Measurements from ENCODE around the gene PGF. TPM values are rescaled to one million over a fixed set of nuclear protein-coding genes. Genes with fewer than 3 reads are reported as not detected.
"Not testable (repeated sequence)": the region's sequence is repeated elsewhere in the genome, so short reads cannot be mapped to it uniquely, and the experiment has no call there.

Gene PGF
- total RNA-seq, result 6.3 TPM

GRCh38 chr14:74955229-74956026, at the start of gene PGF:
PGF (minus strand) TSS chr14:74955597; CDS start chr14:74955242, 355 bp downstream.
- no peak for DNase-seq

- no peak for DNase-seq
These were observed 48.0 kb upstream of the PGF start for GRCh38 chr14:75003250-75004027.

- DNase-seq, result peak; percentile 96
These were observed 47.2 kb upstream of the PGF start, which contains the start of gene EIF2B2 for GRCh38 chr14:75002392-75003249. EIF2B2 (plus strand) TSS chr14:75002921; CDS start chr14:75002991, 70 bp downstream.

GRCh38 chr14:75001899-75002298, 46.5 kb upstream of the PGF start:
- DNase-seq, result no peak

- no peak for DNase-seq
These were observed 45.9 kb upstream of the PGF start for GRCh38 chr14:75001261-75001660.

GRCh38 chr14:74995781-74996180, 40.4 kb upstream of the PGF start:
- DNase-seq, result not testable (repeated sequence)

- not testable (repeated sequence) for DNase-seq
These were observed 38.8 kb upstream of the PGF start for GRCh38 chr14:74994182-74994581.

GRCh38 chr14:74988993-74989392, 33.6 kb upstream of the PGF start:
- DNase-seq, result no peak

GRCh38 chr14:74988131-74988530, 32.7 kb upstream of the PGF start:
- DNase-seq, result no peak

- DNase-seq, result no peak
These were observed 30.4 kb upstream of the PGF start for GRCh38 chr14:74985806-74986205.

GRCh38 chr14:74985028-74985310, 29.6 kb upstream of the PGF start:
- DNase-seq, result no peak

GRCh38 chr14:74984236-74985027, 29.0 kb upstream of the PGF start:
- no peak for DNase-seq

GRCh38 chr14:74983343-74983742, 27.9 kb upstream of the PGF start:
- DNase-seq, result no peak

GRCh38 chr14:74982661-74983060, 27.3 kb upstream of the PGF start:
- DNase-seq, result no peak

GRCh38 chr14:74981833-74982232, 26.4 kb upstream of the PGF start:
- DNase-seq, result no peak

- no peak for DNase-seq
These were observed 26.0 kb upstream of the PGF start for GRCh38 chr14:74981462-74981782.

- no peak for DNase-seq
These were observed 25.5 kb upstream of the PGF start for GRCh38 chr14:74980731-74981461.

- no peak for DNase-seq
These were observed 25.0 kb upstream of the PGF start for GRCh38 chr14:74980398-74980730.

GRCh38 chr14:74979442-74980397, 24.3 kb upstream of the PGF start:
- DNase-seq, result peak; percentile 24

GRCh38 chr14:74979029-74979428, 23.6 kb upstream of the PGF start:
- no peak for DNase-seq
